GM19372 (cell line): ENCODE results near the gene HDDC3.

Source experiments
- ATAC-seq: cut with Tn5 transposase; IDR thresholded peaks from one replicate; pipeline ENCODE4 v1.9.1; 2021; ENCODE audit warnings: mild to moderate bottlenecking, low read depth, moderate library complexity; ENCODE audit not compliant: unreplicated experiment

HDDC3 gene

DNA sequence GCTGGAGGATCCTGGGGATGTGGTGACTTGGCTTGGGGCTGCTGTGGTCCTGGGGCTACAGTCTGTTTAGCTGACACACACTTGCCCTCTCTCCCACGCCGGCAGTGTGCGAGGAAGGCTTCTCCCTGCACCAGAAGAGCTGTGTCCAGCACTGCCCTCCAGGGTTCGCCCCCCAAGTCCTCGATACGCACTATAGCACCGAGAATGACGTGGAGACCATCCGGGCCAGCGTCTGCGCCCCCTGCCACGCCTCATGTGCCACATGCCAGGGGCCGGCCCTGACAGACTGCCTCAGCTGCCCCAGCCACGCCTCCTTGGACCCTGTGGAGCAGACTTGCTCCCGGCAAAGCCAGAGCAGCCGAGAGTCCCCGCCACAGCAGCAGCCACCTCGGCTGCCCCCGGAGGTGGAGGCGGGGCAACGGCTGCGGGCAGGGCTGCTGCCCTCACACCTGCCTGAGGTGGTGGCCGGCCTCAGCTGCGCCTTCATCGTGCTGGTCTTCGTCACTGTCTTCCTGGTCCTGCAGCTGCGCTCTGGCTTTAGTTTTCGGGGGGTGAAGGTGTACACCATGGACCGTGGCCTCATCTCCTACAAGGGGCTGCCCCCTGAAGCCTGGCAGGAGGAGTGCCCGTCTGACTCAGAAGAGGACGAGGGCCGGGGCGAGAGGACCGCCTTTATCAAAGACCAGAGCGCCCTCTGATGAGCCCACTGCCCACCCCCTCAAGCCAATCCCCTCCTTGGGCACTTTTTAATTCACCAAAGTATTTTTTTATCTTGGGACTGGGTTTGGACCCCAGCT lies 51.0 kb downstream of the HDDC3 start:
- no peak for ATAC-seq

DNA sequence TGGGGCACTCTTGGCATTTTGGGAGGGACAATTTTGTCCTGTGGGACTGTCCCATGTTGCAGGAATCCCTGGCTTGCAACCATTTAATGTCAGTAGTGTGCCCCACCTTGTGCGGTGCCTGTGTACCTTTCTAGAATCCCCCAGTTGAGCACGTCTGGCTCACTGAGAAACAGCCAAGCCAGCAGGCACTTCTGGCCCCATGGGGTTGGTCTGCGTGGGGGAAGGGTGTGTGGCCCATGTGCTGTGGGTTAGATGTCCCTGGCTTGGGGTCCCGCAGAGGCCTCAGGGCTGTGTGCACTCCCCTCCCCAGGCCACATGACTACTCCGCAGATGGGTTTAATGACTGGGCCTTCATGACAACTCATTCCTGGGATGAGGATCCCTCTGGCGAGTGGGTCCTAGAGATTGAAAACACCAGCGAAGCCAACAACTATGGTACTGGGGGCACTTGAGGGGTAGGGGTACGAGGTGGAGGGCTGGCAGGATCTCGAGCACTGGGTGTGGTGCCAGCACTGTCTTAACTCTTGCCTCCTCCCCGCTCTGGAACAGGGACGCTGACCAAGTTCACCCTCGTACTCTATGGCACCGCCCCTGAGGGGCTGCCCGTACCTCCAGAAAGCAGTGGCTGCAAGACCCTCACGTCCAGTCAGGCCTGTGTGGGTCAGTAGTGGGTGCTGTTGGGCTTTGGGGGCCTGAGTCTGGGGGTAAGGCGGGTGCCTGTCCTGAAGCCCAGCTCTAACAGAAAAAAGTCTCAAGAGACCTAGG lies 51.8 kb downstream of the HDDC3 start:
- ATAC-seq = no peak
